ENCODE measurements around the gene DOCK1.

Gene DOCK1

GRCh38 chr10:127221281-127221680, 316.1 kb downstream of the DOCK1 start:
- no peak for DNase-seq

GRCh38 chr10:127227027-127227426, 321.8 kb downstream of the DOCK1 start:
- DNase-seq = no peak

- DNase-seq = no peak
These were observed 322.4 kb downstream of the DOCK1 start for GRCh38 chr10:127227663-127228062.

- DNase-seq = no peak
These were observed 323.1 kb downstream of the DOCK1 start for GRCh38 chr10:127228195-127228787.

GRCh38 chr10:127234306-127234800, 329.1 kb downstream of the DOCK1 start:
- no peak for DNase-seq

- no peak for DNase-seq
These were observed 331.0 kb downstream of the DOCK1 start for GRCh38 chr10:127236266-127236665.

GRCh38 chr10:127242914-127243313, 337.7 kb downstream of the DOCK1 start:
- no peak for DNase-seq

- DNase-seq = peak; percentile 46 to 69 (median 53)
These were observed 338.5 kb downstream of the DOCK1 start for GRCh38 chr10:127243490-127244272.

- no peak for DNase-seq
These were observed 340.2 kb downstream of the DOCK1 start for GRCh38 chr10:127245456-127245855.

GRCh38 chr10:127250031-127250430, 344.8 kb downstream of the DOCK1 start:
- no peak for DNase-seq

GRCh38 chr10:127252818-127253217, 347.6 kb downstream of the DOCK1 start:
- no peak for DNase-seq

GRCh38 chr10:127254276-127254675, 349.0 kb downstream of the DOCK1 start:
- peak; percentile 17 to 58 (median 54) for DNase-seq

- DNase-seq = peak in 1 of 4 experiments; percentile 3
These were observed 352.2 kb downstream of the DOCK1 start for GRCh38 chr10:127257395-127257794.

- no peak for DNase-seq
These were observed 354.1 kb downstream of the DOCK1 start for GRCh38 chr10:127259347-127259746.

GRCh38 chr10:127262606-127263005, 357.4 kb downstream of the DOCK1 start:
- DNase-seq = no peak

GRCh38 chr10:127265288-127265687, 360.1 kb downstream of the DOCK1 start:
- DNase-seq = no peak

GRCh38 chr10:127266431-127266830, 361.2 kb downstream of the DOCK1 start:
- DNase-seq = no peak

- no peak for DNase-seq
These were observed 362.2 kb downstream of the DOCK1 start for GRCh38 chr10:127267442-127267841.

- no peak for DNase-seq
These were observed 366.8 kb downstream of the DOCK1 start for GRCh38 chr10:127272076-127272475.

- DNase-seq = no peak
These were observed 370.0 kb downstream of the DOCK1 start for GRCh38 chr10:127275272-127275671.

GRCh38 chr10:127275793-127276450, 370.7 kb downstream of the DOCK1 start:
- no peak for DNase-seq

- no peak for DNase-seq
These were observed 371.7 kb downstream of the DOCK1 start for GRCh38 chr10:127276794-127277462.

GRCh38 chr10:127278001-127278400, 372.8 kb downstream of the DOCK1 start:
- DNase-seq = no peak
